ENCODE measurements around the gene DCDC2.

Gene DCDC2

GRCh38 chr6:24140591-24140990, 217.3 kb downstream of the DCDC2 start:
- no peak for DNase-seq

GRCh38 chr6:24139639-24140038, 218.2 kb downstream of the DCDC2 start:
- DNase-seq: no peak

GRCh38 chr6:24139080-24139479, 218.8 kb downstream of the DCDC2 start:
- no peak for DNase-seq

GRCh38 chr6:24131751-24132150, 226.1 kb downstream of the DCDC2 start:
- DNase-seq: no peak

GRCh38 chr6:24127316-24127715, 230.5 kb downstream of the DCDC2 start:
- no peak for DNase-seq

GRCh38 chr6:24126586-24127192, 231.2 kb downstream of the DCDC2 start:
- DNase-seq: no peak

GRCh38 chr6:24125980-24126379, 231.9 kb downstream of the DCDC2 start, which contains the start of gene NRSN1:
Gene NRSN1, plus strand, starts transcription at chr6:24126215. Its CDS starts 8,113 bp downstream, at chr6:24134328.
- DNase-seq: no peak

- no peak for DNase-seq
These were observed 235.7 kb downstream of the DCDC2 start for GRCh38 chr6:24122139-24122538.

Measured in CD4-positive, alpha-beta T cell treated with Interleukin-4 for 4 hours (primary cell).